SK-N-SH (cell line): ENCODE data around the gene OR10A3. TPM values are rescaled to one million over a fixed set of nuclear protein-coding genes. Genes with fewer than 3 reads are reported as not detected.

Experiments
- CTCF ChIA-PET: fragments of 300-600, 350-600 bp; formaldehyde crosslinking; extraction: SDS; loops from one replicate; lab custom pipeline; 2021; lab: Yijun Ruan, JAX
- POLR2A ChIA-PET: fragments of 350-600 bp; sonication (Branson Sonifier 250); formaldehyde crosslinking; extraction: SDS; loops from one replicate; lab custom pipeline; 2020; ENCODE audit warnings: antibody characterized with exemption, inconsistent platforms; lab: Yijun Ruan, JAX
- DNase-seq: peaks from one replicate; pipeline ENCODE4 v3.0.0; 2012
- H2AFZ ChIP-seq: fragments of 200-600 bp; sonication (generic); 2 replicates; pipeline ENCODE4 v1.8.1; 2016; ENCODE audit warnings: antibody characterized with exemption, mild to moderate bottlenecking, low read depth
- H3F3A ChIP-seq: fragments of 200-600 bp; sonication (generic); replicated peaks from 2 replicates; pipeline ENCODE3; 2016; ENCODE audit warnings: antibody characterized with exemption, mild to moderate bottlenecking; ENCODE audit not compliant: insufficient read depth
- H3K27ac ChIP-seq, 2 experiments: fragments of 200-500 bp in 1 of 2; fragments of 200-600 bp in 1 of 2; sonication (Bioruptor generic) in 1 of 2; sonication (generic), shearing (Covaris generic) in 1 of 2; 2 replicates each; pipeline versions ENCODE4 v1.5.1 to v1.6.1; 2014 to 2016; ENCODE audit warnings: low read depth in 2 of 2, inconsistent platforms in 1 of 2, low read length in 1 of 2, mild to moderate bottlenecking in 1 of 2, mixed read lengths in 1 of 2
- H3K27me3 ChIP-seq: fragments of 200-600 bp; sonication (generic), shearing (Covaris generic); 2 replicates; pipeline ENCODE4 v1.6.1; 2016; ENCODE audit warnings: mixed run types; ENCODE audit not compliant: insufficient read depth
- H3K36me3 ChIP-seq, 2 experiments: fragments of 200-500 bp in 1 of 2; fragments of 200-600 bp in 1 of 2; sonication (Bioruptor generic) in 1 of 2; sonication (generic) in 1 of 2; replicated peaks in 1 of 2; 2 replicates each; pipeline versions ENCODE3 to v1.5.1; 2014 to 2016; ENCODE audit warnings: low read length in 1 of 2, mild to moderate bottlenecking in 1 of 2; ENCODE audit not compliant: insufficient read depth in 2 of 2, control insufficient read depth in 1 of 2
- H3K4me1 ChIP-seq, 2 experiments: fragments of 200-500 bp in 1 of 2; fragments of 200-600 bp in 1 of 2; sonication (Bioruptor generic) in 1 of 2; sonication (generic), shearing (Covaris generic) in 1 of 2; 2 replicates each; pipeline versions ENCODE4 v1.5.1 to v1.6.1; 2014 to 2016; ENCODE audit warnings: low read depth in 1 of 2, low read length in 1 of 2, mixed run types in 1 of 2; ENCODE audit not compliant: insufficient read depth in 2 of 2, control insufficient read depth in 1 of 2
- H3K4me2 ChIP-seq: fragments of 200-600 bp; sonication (generic), shearing (Covaris generic); 2 replicates; pipeline ENCODE4 v1.6.1; 2017; ENCODE audit warnings: mixed run types
- H3K4me3 ChIP-seq, 2 experiments: fragments of 200-500 bp in 1 of 2; fragments of 200-600 bp in 1 of 2; sonication (Bioruptor generic) in 1 of 2; sonication (generic), shearing (Covaris generic) in 1 of 2; 2 replicates each; pipeline versions ENCODE4 v1.5.1 to v1.8.1; 2014 to 2016; ENCODE audit warnings: low read depth in 2 of 2, inconsistent platforms in 1 of 2, low read length in 1 of 2, mild to moderate bottlenecking in 1 of 2, mixed read lengths in 1 of 2, moderate library complexity in 1 of 2
- H3K79me2 ChIP-seq: fragments of 200-600 bp; sonication (generic); 2 replicates; pipeline ENCODE4 v1.8.1; 2017; ENCODE audit warnings: mild to moderate bottlenecking; ENCODE audit not compliant: insufficient read depth
- H3K9ac ChIP-seq: fragments of 200-600 bp; sonication (generic); 2 replicates; pipeline ENCODE4 v1.6.1; 2017; ENCODE audit warnings: mixed run types
- H3K9me2 ChIP-seq: fragments of 200-600 bp; sonication (generic); 2 replicates; pipeline ENCODE4 v1.6.1; 2017; ENCODE audit warnings: mixed run types
- H3K9me3 ChIP-seq: fragments of 200-600 bp; sonication (generic); 2 replicates; pipeline ENCODE4 v1.6.1; 2017; ENCODE audit warnings: mixed run types, mild to moderate bottlenecking, moderate library complexity
- H4K20me1 ChIP-seq: fragments of 200-600 bp; sonication (generic); 2 replicates; pipeline ENCODE4 v1.6.1; 2017; ENCODE audit warnings: mild to moderate bottlenecking, mixed run types; ENCODE audit not compliant: insufficient read depth
- CTCF ChIP-seq: fragments of 200-600 bp; sonication (generic); IDR thresholded peaks from 2 replicates; pipeline ENCODE4 v1.6.1; 2017; ENCODE audit warnings: antibody characterized with exemption, mild to moderate bottlenecking, moderate library complexity
- ELF1 ChIP-seq: IDR thresholded peaks from 2 replicates; pipeline ENCODE4 v1.4.0; 2012
- EP300 ChIP-seq, 2 experiments: IDR thresholded peaks; 2 replicates each; pipeline versions ENCODE4 v1.4.0 to v1.6.1; 2012; ENCODE audit warnings: borderline replicate concordance in 1 of 2, low read depth in 1 of 2, low read length in 1 of 2
- EZH2phosphoT487 ChIP-seq: fragments of 200-600 bp; sonication (generic); IDR thresholded peaks from 2 replicates; pipeline ENCODE4 v1.6.1; 2017; ENCODE audit warnings: low read depth, mixed run types, mild to moderate bottlenecking, antibody characterized with exemption, moderate library complexity, borderline replicate concordance
- FOSL2 ChIP-seq: IDR thresholded peaks from 2 replicates; pipeline ENCODE4 v1.4.0; 2012; ENCODE audit warnings: low read depth, mild to moderate bottlenecking, moderate library complexity, borderline replicate concordance
- FOXJ3 ChIP-seq: sonication (generic); formaldehyde crosslinking; IDR thresholded peaks from 2 replicates; pipeline ENCODE4 v1.5.1; 2020; ENCODE audit warnings: mild to moderate bottlenecking, missing genetic modification reagents
- FOXM1 ChIP-seq: IDR thresholded peaks from 2 replicates; pipeline ENCODE4 v1.4.0; 2012; ENCODE audit warnings: low read depth, mild to moderate bottlenecking
- MEF2A ChIP-seq: IDR thresholded peaks from 2 replicates; pipeline ENCODE4 v1.4.0; 2012; ENCODE audit warnings: low read depth, borderline replicate concordance
- NFIC ChIP-seq: IDR thresholded peaks from 2 replicates; pipeline ENCODE4 v1.4.0; 2012; ENCODE audit warnings: borderline replicate concordance
- NRF1 ChIP-seq: IDR thresholded peaks from 2 replicates; pipeline ENCODE4 v1.6.1; 2012; ENCODE audit warnings: low read depth, mild to moderate bottlenecking, low read length
- POLR2AphosphoS5 ChIP-seq: IDR thresholded peaks from 2 replicates; pipeline ENCODE4 v1.6.1; 2012; ENCODE audit warnings: low read depth, low read length
- RFX5 ChIP-seq: IDR thresholded peaks from 2 replicates; pipeline ENCODE4 v1.6.1; 2012; ENCODE audit warnings: mild to moderate bottlenecking, improper control_type of control experiment, low read length
- RXRA ChIP-seq: IDR thresholded peaks from 2 replicates; pipeline ENCODE4 v1.4.0; 2012; ENCODE audit warnings: low read depth, mild to moderate bottlenecking, borderline replicate concordance
- SIN3A ChIP-seq: IDR thresholded peaks from 2 replicates; pipeline ENCODE4 v1.6.1; 2012; ENCODE audit warnings: low read depth, mild to moderate bottlenecking, low read length, moderate library complexity, borderline replicate concordance
- SMC3 ChIP-seq: IDR thresholded peaks from 2 replicates; pipeline ENCODE4 v1.6.1; 2012; ENCODE audit warnings: low read depth, low read length, improper control_type of control experiment
- TAF1 ChIP-seq: IDR thresholded peaks from 2 replicates; pipeline ENCODE4 v1.6.1; 2012; ENCODE audit warnings: low read depth, mild to moderate bottlenecking, low read length, moderate library complexity, borderline replicate concordance
- TCF12 ChIP-seq: IDR thresholded peaks from 2 replicates; pipeline ENCODE4 v1.4.0; 2012
- WGBS: methylation state at CpG from one replicate; pipeline ENCODE4 v1.1.6; 2017; ENCODE audit warnings: low lambda C conversion rate; 5-methylcytosine and 5-hydroxymethylcytosine counted together
- polyA plus RNA-seq, 3 experiments: library from polyadenylated mRNA; depleted of rRNA; stranded (reverse); fragments of >200 nt; gene quantifications; 2 replicates each; pipeline ENCODE4 v1.2.3, GENCODE V29; 2012
- TF ChIP-seq, protein P1 (sequence below): IDR thresholded peaks from 2 replicates; pipeline ENCODE4 v1.4.0; 2012; ENCODE audit warnings: low read depth, borderline replicate concordance
- TF ChIP-seq, protein P2 (sequence below): IDR thresholded peaks from 2 replicates; pipeline ENCODE4 v1.6.1; 2012; ENCODE audit warnings: mild to moderate bottlenecking, low read depth, low read length, moderate library complexity
- TF ChIP-seq, protein P3 (sequence below): fragments of 150-350 bp; IDR thresholded peaks from 2 replicates; pipeline ENCODE4 v1.6.1; 2017; ENCODE audit warnings: antibody characterized with exemption, low read length, low read depth, borderline replicate concordance

The OR10A3 gene
- polyA plus RNA-seq, 1 of the 3 experiments (the other 2 are of a cell fraction) = not detected

DNA sequence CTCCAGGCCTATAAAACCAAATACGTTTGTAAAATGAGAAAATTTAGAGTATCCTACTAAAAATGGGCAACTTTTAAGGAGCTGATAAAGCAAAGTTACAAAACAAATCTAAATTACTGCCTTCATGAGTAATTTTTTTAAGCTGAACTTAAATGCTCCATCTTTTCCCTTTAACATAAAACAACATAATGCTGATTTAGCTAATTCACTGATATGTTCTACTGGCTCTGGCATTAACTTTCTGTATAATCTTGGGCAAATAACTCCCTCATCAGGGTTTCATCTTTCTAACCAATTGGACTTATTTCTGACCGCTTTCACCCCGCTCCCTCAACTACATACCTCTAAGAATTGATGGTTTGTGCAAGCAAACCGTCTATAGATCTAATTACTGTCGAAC, 362 bp downstream of the OR10A3 start:
- Histone ChIP-seq H3K4me3 (no peak overlapping the region), H3K4me1 (no peaks in the 10 kb centered on the region), H2AFZ (no peak overlapping the region), H3F3A (no peaks in the 10 kb centered on the region), H3K4me2 (no peak overlapping the region), H4K20me1 (no peaks in the 10 kb centered on the region), H3K27ac (no peak overlapping the region)
- WGBS = 3% methylated on average over 5 of the region's 5 CpGs
- CTCF ChIA-PET = interaction anchor here (1.1 kb wide), 1 partner anchor 49 kb away, joined by 3 read pairs; no protein-coding TSS in a partner anchor
- TF ChIP-seq, protein P1, sequence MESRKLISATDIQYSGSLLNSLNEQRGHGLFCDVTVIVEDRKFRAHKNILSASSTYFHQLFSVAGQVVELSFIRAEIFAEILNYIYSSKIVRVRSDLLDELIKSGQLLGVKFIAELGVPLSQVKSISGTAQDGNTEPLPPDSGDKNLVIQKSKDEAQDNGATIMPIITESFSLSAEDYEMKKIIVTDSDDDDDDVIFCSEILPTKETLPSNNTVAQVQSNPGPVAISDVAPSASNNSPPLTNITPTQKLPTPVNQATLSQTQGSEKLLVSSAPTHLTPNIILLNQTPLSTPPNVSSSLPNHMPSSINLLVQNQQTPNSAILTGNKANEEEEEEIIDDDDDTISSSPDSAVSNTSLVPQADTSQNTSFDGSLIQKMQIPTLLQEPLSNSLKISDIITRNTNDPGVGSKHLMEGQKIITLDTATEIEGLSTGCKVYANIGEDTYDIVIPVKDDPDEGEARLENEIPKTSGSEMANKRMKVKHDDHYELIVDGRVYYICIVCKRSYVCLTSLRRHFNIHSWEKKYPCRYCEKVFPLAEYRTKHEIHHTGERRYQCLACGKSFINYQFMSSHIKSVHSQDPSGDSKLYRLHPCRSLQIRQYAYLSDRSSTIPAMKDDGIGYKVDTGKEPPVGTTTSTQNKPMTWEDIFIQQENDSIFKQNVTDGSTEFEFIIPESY = no peak
- no peak for TF ChIP-seq FOXM1
- TF ChIP-seq TAF1 = no peak
- no peak for TF ChIP-seq TCF12
- no peak for TF ChIP-seq FOXJ3 (CRISPR knock-in tag)
- no peak for TF ChIP-seq NFIC
- no peak for TF ChIP-seq FOSL2
- no peak for TF ChIP-seq SMC3
- TF ChIP-seq POLR2AphosphoS5 = no peak
- TF ChIP-seq MEF2A = no peak
- TF ChIP-seq SIN3A = no peak
- TF ChIP-seq RFX5 = no peak
- TF ChIP-seq RXRA = no peak
- TF ChIP-seq EZH2phosphoT487 = no peak
- TF ChIP-seq, all 33 proteins: peak for 0
- H3K79me2 ChIP-seq = no peaks in the 10 kb centered on the region
- POLR2A ChIA-PET = no interaction called here
- H3K36me3 ChIP-seq = no peaks in the 10 kb centered on the region
- no peak overlapping the region for H3K9ac ChIP-seq
- no peaks in the 10 kb centered on the region for H3K9me2 ChIP-seq
- no peaks in the 10 kb centered on the region; the same call in 1 of the 2 replicates for H3K27me3 ChIP-seq
- H3K9me3 ChIP-seq = no peaks in the 10 kb centered on the region
- DNase-seq = no peak

- no peaks in the 10 kb centered on the region for H3K4me1 ChIP-seq
- H3K36me3 ChIP-seq = no peaks in the 10 kb centered on the region
- no peaks in the 10 kb centered on the region; the same call in 1 of the 2 replicates for H3K27me3 ChIP-seq
- no peak overlapping the region for H3K4me3 ChIP-seq
- no peak overlapping the region for H3K4me2 ChIP-seq
- ChIA-PET POLR2A (no interaction called here), CTCF (no interaction called here)
- H3K9me3 ChIP-seq = no peaks in the 10 kb centered on the region; the same call in 1 of the 2 replicates
- H2AFZ ChIP-seq = no peak overlapping the region
- H3F3A ChIP-seq = no peaks in the 10 kb centered on the region
- DNase-seq = no peak
- H4K20me1 ChIP-seq = no peaks in the 10 kb centered on the region
- no peaks in the 10 kb centered on the region for H3K79me2 ChIP-seq
- H3K27ac ChIP-seq = no peak overlapping the region
- no peak overlapping the region for H3K9ac ChIP-seq
- no peaks in the 10 kb centered on the region for H3K9me2 ChIP-seq
- WGBS = 5% methylated on average over 1 of the region's 1 CpG
- TF ChIP-seq NRF1 (no peak), RXRA (no peak), EP300 (IDR thresholded peaks at IDR 0.05; ENCODE audit: borderline replicate concordance in 1 of 2, low read depth in 1 of 2, low read length in 1 of 2) (no peak), ELF1 (no peak), CTCF (no peak), SMC3 (no peak), RFX5 (no peak)
- TF ChIP-seq, protein P2, sequence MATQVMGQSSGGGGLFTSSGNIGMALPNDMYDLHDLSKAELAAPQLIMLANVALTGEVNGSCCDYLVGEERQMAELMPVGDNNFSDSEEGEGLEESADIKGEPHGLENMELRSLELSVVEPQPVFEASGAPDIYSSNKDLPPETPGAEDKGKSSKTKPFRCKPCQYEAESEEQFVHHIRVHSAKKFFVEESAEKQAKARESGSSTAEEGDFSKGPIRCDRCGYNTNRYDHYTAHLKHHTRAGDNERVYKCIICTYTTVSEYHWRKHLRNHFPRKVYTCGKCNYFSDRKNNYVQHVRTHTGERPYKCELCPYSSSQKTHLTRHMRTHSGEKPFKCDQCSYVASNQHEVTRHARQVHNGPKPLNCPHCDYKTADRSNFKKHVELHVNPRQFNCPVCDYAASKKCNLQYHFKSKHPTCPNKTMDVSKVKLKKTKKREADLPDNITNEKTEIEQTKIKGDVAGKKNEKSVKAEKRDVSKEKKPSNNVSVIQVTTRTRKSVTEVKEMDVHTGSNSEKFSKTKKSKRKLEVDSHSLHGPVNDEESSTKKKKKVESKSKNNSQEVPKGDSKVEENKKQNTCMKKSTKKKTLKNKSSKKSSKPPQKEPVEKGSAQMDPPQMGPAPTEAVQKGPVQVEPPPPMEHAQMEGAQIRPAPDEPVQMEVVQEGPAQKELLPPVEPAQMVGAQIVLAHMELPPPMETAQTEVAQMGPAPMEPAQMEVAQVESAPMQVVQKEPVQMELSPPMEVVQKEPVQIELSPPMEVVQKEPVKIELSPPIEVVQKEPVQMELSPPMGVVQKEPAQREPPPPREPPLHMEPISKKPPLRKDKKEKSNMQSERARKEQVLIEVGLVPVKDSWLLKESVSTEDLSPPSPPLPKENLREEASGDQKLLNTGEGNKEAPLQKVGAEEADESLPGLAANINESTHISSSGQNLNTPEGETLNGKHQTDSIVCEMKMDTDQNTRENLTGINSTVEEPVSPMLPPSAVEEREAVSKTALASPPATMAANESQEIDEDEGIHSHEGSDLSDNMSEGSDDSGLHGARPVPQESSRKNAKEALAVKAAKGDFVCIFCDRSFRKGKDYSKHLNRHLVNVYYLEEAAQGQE = no peak
- TF ChIP-seq, protein P3, sequence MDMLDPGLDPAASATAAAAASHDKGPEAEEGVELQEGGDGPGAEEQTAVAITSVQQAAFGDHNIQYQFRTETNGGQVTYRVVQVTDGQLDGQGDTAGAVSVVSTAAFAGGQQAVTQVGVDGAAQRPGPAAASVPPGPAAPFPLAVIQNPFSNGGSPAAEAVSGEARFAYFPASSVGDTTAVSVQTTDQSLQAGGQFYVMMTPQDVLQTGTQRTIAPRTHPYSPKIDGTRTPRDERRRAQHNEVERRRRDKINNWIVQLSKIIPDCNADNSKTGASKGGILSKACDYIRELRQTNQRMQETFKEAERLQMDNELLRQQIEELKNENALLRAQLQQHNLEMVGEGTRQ = no peak
These were observed 4.9 kb downstream of the OR10A3 start for GRCh38 chr11:7936615-7937014.
